Heart left ventricle (tissue), 16 donors: ENCODE data around the gene DYSF. TPM values are rescaled to one million over a fixed set of nuclear protein-coding genes. Genes with fewer than 3 reads are reported as not detected.

Experiments used
- ATAC-seq, 4 donors: fragments of 200-7000 bp; cut with Tn5 transposase; one replicate each; pipeline ENCODE4 v1.9.1; 2020 to 2022; ENCODE audit warnings: moderate library complexity in 4 of 4, mild to moderate bottlenecking in 3 of 4, moderate number of reproducible peaks in 1 of 4
- DNase-seq, 5 donors: peaks; one replicate each; pipeline ENCODE4 v3.0.0-alpha.2; 2020
- H3K27ac ChIP-seq, 12 donors: fragments of 200-600 bp; sonication (generic) in 4 of 12; one replicate each; pipeline versions ENCODE4 v1.5.0 to v1.8.0; 2016 to 2022; ENCODE audit warnings: mild to moderate bottlenecking in 2 of 12
- H3K27me3 ChIP-seq, 9 donors: fragments of 200-600 bp; sonication (generic) in 2 of 9; one replicate each; pipeline versions ENCODE4 v1.5.1 to v1.8.0; 2016 to 2022; ENCODE audit warnings: mild to moderate bottlenecking in 3 of 9
- H3K36me3 ChIP-seq, 9 donors: fragments of 200-600 bp; sonication (generic) in 2 of 9; one replicate each; pipeline versions ENCODE4 v1.5.0 to v1.8.0; 2018 to 2022; ENCODE audit warnings: mild to moderate bottlenecking in 2 of 9
- H3K4me1 ChIP-seq, 12 donors: fragments of 200-600 bp; sonication (generic) in 4 of 12; one replicate each; pipeline versions ENCODE4 v1.5.0 to v1.8.0; 2016 to 2022; ENCODE audit warnings: mild to moderate bottlenecking in 3 of 12
- H3K4me3 ChIP-seq, 12 donors: fragments of 200-600 bp; sonication (generic) in 4 of 12; one replicate each; pipeline versions ENCODE4 v1.5.0 to v1.8.0; 2017 to 2022; ENCODE audit warnings: mild to moderate bottlenecking in 9 of 12, moderate library complexity in 4 of 12
- H3K9me3 ChIP-seq, 12 donors: fragments of 200-600 bp; sonication (generic) in 4 of 12; one replicate each; pipeline versions ENCODE4 v1.5.0 to v1.8.0; 2016 to 2022; ENCODE audit warnings: mild to moderate bottlenecking in 1 of 12
- POLR2A ChIP-seq, 2 donors: fragments of 450-650 bp; IDR thresholded peaks; one replicate each; pipeline ENCODE4 v1.6.1; 2017; ENCODE audit warnings: antibody characterized with exemption in 2 of 2, mild to moderate bottlenecking in 2 of 2, moderate library complexity in 2 of 2
- WGBS, 4 donors: extraction: QIAGEN DNeasy Blood & Tissue Kit in 2 of 4; methylation state at CpG; one replicate each; pipeline versions ENCODE4 v1.1.5 to v1.1.7; 2013 to 2018; 5-methylcytosine and 5-hydroxymethylcytosine counted together
- intact Hi-C, 10 donors: fragments of 100-400 bp; cut with DNase I; formaldehyde crosslinking; loops; one replicate each; pipeline versions ENCODE4 v1.11.1 to v1.14.2; 2022
- polyA plus RNA-seq, 2 donors: library from polyadenylated mRNA; stranded (reverse); fragments of 200-250 nt; gene quantifications; one replicate each; pipeline ENCODE4 v1.2.3, GENCODE V29; 2013
- total RNA-seq, 9 donors: library from RNA; depleted of rRNA in 2 of 9; stranded (reverse); fragments of >200 nt in 2 of 9; fragmentation: NEBNext Ultra II Directional in 3 of 9; extraction: Animal tissue kit (Norgen Biotek cat#: 25700) in 3 of 9; gene quantifications; one replicate each; pipeline versions ENCODE4 v1.1.0 to v1.2.4, GENCODE V29; 2016 to 2023
- TF ChIP-seq, protein P1 (sequence below), 12 donors: fragments of 200-600 bp; sonication (generic) in 4 of 12; IDR thresholded peaks; one replicate each; pipeline versions ENCODE4 v1.5.0 to v1.8.0; 2018 to 2022; ENCODE audit warnings: antibody characterized with exemption in 12 of 12, mild to moderate bottlenecking in 5 of 12
- donor health status: ischemic (EF 13 %, LVEDD 7.1; RV severe dilation, severe dysfunction).
- donor health status: healthy with polysubstance abuse.
- donor health status: DM: no; HTN: yes; CAD: no.
- donor health status: DM: no; HTN: no; CAD: no.
- donor health status: ischemic (EF 25% LVEDD 6.9; RV normal size, moderate dysfunction).
- donor health status: ischemic (EF 25% LVEDD 5.7; RV mildly dilated, moderate dysfunction).
- donor health status: healthy.
- donor health status: DM: yes; HTN: yes; CAD: no.
- donor health status: ischemic (EF 35%, LVEDD 5.7; RV mildly dilated, moderate dysfunction).
- donor health status: nonischemic (EF 11% LVEDD 7.7; RV severe dilation, severe dysfunction).
- donor health status: DM: yes; HTN: yes; CAD: no.
- donor health status: PGD.
- donor health status: ischemic (EF 29% LVEDD 5.4; RV normal size, mild dysfunction).
- donor health status: nonischemic (EF 23%, LVEDD 6.1; RV moderate dilation, normal function).

The DYSF gene
- total and polyA plus RNA-seq, 11 donors: 25.5 to 99.9 (median 78.6) TPM

DNA sequence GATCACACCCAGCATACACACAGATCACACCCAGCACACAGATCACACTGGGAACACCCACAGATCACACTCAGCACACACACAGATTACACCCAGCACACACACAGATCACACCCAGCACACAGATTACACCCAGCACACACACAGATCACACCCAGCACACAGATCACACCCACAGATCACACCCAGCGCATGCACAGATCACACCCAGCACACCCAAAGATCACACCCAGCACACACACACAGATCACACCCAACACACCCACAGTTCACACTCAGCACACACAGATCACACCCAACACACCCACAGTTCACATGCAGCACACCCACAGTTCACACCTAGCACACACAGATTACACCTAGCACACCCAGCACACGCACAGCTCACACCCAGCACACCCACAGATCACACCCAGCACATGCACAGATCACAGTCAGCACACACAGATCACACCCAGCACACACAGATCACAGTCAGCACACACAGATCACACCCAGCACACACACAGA is 117.6 kb downstream of the DYSF start:
- H3K4me1 ChIP-seq: peaks cover 0 to 8% (median 0%) of the 10 kb centered on the region in 12 donors
- TF ChIP-seq, protein P1, sequence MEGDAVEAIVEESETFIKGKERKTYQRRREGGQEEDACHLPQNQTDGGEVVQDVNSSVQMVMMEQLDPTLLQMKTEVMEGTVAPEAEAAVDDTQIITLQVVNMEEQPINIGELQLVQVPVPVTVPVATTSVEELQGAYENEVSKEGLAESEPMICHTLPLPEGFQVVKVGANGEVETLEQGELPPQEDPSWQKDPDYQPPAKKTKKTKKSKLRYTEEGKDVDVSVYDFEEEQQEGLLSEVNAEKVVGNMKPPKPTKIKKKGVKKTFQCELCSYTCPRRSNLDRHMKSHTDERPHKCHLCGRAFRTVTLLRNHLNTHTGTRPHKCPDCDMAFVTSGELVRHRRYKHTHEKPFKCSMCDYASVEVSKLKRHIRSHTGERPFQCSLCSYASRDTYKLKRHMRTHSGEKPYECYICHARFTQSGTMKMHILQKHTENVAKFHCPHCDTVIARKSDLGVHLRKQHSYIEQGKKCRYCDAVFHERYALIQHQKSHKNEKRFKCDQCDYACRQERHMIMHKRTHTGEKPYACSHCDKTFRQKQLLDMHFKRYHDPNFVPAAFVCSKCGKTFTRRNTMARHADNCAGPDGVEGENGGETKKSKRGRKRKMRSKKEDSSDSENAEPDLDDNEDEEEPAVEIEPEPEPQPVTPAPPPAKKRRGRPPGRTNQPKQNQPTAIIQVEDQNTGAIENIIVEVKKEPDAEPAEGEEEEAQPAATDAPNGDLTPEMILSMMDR (IDR thresholded peaks at IDR 0.05): no peak
- TF ChIP-seq POLR2A (IDR thresholded peaks at IDR 0.05): no peak
- H3K4me3 ChIP-seq: no peak overlapping the region
- ATAC-seq (no peak), DNase-seq (no peak)
- no peak overlapping the region for H3K27ac ChIP-seq
- peaks cover 0 to 75% (median 33%) of the 10 kb centered on the region in 9 donors for H3K36me3 ChIP-seq
- H3K9me3 ChIP-seq: no peaks in the 10 kb centered on the region
- intact Hi-C loops: no loop called here
- no peaks in the 10 kb centered on the region for H3K27me3 ChIP-seq
- WGBS, 4 donors: 90 to 97% (median 94%) methylated on average over 2 of the region's 2 CpGs

DNA sequence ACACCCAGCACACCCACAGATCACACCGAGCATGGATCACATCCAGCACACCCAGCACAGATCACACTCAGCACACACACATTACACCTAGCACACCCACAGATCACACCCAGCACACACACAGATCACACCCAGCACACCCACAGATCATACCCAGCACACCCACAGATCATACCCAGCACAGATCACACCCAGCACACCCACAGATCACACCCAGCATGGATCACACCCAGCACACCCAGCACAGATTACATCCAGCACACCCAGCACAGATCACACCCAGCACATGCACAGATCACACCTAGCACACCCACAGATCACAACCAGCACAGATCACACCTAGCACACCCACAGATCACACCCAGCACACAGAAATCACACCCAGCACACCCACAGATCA is 118.6 kb downstream of the DYSF start:
- 83 to 100% (median 94%) methylated on average over 1 of the region's 1 CpG for WGBS, 4 donors
- ATAC-seq (no peak), DNase-seq (no peak)
- Histone ChIP-seq H3K4me1 (peaks cover 0 to 8% (median 0%) of the 10 kb centered on the region in 12 donors), H3K4me3 (no peak overlapping the region), H3K27ac (no peak overlapping the region), H3K9me3 (no peaks in the 10 kb centered on the region), H3K27me3 (no peaks in the 10 kb centered on the region), H3K36me3 (peaks cover 0 to 72% (median 33%) of the 10 kb centered on the region in 9 donors)
- no peak for TF ChIP-seq POLR2A (IDR thresholded peaks at IDR 0.05)
- TF ChIP-seq, protein P1 (IDR thresholded peaks at IDR 0.05): no peak
- intact Hi-C loops: no loop called here

DNA sequence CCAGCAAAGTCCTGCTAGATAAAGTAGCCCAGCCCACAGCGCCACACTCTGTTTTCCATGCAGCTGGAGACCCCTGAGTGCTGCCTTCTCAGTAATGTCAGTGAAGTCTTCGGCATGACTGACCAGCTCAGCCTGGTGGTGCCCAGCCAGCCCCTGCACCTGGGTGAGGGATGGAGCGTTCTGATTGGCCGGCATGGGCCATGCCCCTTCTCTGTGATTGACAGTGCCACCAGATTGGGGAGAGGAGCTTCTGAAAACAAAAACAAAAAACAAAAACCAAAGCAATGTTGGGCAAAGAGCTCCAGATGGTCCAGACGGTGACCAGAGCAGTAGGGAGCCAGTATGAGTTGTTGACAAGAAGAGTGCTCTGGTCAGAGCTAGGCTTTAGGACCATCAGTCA is 122.6 kb downstream of the DYSF start:
- peaks cover 0 to 50% (median 10%) of the 10 kb centered on the region in 9 donors for H3K36me3 ChIP-seq
- TF ChIP-seq, protein P1 (IDR thresholded peaks at IDR 0.05): no peak
- TF ChIP-seq POLR2A (IDR thresholded peaks at IDR 0.05): no peak
- peaks cover 0 to 14% (median under 1%) of the 10 kb centered on the region in 12 donors for H3K4me1 ChIP-seq
- no peak for ATAC-seq
- intact Hi-C loops: no loop called here
- DNase-seq: no peak
- no peaks in the 10 kb centered on the region for H3K27me3 ChIP-seq
- WGBS, 4 donors: 96 to 98% (median 97%) methylated on average over 5 of the region's 5 CpGs
- peak overlapping the region in 2 of 12 donors; percentile 24 to 26 for H3K27ac ChIP-seq
- no peak overlapping the region for H3K4me3 ChIP-seq
- no peaks in the 10 kb centered on the region for H3K9me3 ChIP-seq

DNA sequence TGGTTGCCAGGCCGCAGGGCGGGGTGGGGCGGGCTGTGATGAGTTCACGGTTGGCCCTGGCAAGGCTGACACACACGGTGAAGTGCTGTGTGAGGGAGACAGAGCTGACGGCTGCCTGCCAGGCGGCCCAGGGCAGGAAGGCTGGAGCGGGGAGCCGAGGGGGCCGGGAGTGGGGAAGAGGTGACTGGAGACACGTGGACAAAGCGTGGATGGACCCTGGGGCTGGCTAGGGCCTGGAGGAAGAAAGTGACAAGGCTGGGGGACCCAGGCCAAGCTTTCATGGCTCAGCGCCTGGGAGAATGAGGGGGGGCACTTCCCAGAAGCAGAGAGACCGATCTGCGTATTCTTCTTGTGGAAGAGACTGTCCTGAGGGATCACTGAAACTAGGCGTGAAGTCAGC is 123.2 kb downstream of the DYSF start:
- ATAC-seq (peak in 3 of 4 donors; percentile 21 to 55 (median 45)), DNase-seq (peak in 3 of 5 donors; percentile 41 to 50 (median 44))
- peaks cover 0 to 19% (median 6%) of the 10 kb centered on the region in 12 donors for H3K4me1 ChIP-seq
- TF ChIP-seq, protein P1 (IDR thresholded peaks at IDR 0.05): no peak
- TF ChIP-seq POLR2A (IDR thresholded peaks at IDR 0.05): no peak
- H3K36me3 ChIP-seq: peaks cover 0 to 45% (median 10%) of the 10 kb centered on the region in 9 donors
- H3K27ac ChIP-seq: peak overlapping the region in 3 of 12 donors; percentile 13 to 26 (median 24)
- H3K27me3 ChIP-seq: no peaks in the 10 kb centered on the region
- 58 to 71% (median 64%) methylated on average over 16 of the region's 16 CpGs for WGBS, 4 donors
- no peak overlapping the region for H3K4me3 ChIP-seq
- intact Hi-C loops: no loop called here
- no peaks in the 10 kb centered on the region for H3K9me3 ChIP-seq
